NCI-H748 (cell line): Measurements from ENCODE around the gene RNF227.
A peak's percentile ranks its signal among the peaks of the same experiment; 100 is the strongest.

Experiments
- DNase-seq: peaks from one replicate; lab custom pipeline; 2025; ENCODE audit not compliant: unreplicated experiment; lab: John Stamatoyannopoulos, UW

Gene RNF227

DNA sequence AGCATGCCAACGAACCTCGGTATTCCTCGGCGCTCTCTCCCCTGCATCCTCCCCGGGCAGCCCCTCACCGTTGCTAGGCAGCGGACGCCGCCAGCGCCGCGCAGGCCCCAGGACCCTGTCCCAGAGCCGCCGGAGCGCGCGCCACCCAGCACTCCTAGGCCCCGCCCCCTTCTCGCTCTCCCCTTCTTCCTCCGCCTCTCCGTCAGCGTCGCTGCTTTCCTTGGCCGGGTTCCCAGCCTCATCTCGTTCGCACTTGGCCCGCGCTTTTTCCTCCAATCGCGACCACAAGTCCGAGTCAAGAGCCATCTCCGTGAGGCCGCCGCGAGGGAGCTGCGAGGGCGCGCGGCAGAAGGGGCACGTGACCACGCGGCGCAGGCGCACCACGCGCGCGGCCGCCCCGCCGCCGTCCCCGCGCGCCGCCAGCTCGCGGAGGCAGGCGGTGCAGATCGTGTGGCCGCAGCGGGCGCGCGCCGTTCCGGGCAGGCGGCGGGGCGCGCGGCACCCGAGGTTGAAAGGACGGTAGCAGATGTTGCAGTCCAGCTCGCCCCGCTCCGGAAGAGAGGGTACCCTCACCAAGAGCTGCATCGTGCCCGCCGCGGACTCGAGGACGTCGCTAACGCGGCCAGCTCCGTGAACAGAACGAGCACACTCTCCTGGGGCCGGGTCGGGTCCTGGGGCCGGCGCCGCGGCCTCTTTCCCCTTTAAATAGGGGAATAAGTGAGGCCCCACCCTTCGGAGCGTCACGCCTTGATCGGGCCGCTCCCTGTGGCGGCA is at the start of gene RNF227:
RNF227 (minus strand) TSS at position 679 of the 774 bp plus-strand sequence; CDS start at position 585, 94 bp downstream.
- peak; percentile 99 for DNase-seq

DNA sequence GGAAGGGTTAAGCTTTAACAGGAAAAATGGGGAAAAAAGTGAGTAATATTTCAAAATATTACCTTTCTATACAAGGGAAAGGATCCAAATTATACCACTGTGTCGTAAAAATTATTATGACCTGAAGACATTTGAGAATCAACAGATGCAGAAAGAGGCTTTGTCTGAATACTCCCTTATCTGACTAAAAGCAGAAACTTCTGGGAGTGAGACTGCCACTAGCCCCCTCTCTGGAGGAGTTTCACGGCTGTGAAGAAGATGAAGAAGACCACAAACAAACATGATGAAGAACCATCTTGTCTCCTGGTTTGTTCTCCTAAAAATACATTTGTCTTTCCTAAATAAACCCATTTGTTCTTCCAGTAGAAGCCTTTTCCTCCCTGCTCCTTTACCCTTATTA is 45.3 kb upstream of the RNF227 start:
- DNase-seq = no peak

DNA sequence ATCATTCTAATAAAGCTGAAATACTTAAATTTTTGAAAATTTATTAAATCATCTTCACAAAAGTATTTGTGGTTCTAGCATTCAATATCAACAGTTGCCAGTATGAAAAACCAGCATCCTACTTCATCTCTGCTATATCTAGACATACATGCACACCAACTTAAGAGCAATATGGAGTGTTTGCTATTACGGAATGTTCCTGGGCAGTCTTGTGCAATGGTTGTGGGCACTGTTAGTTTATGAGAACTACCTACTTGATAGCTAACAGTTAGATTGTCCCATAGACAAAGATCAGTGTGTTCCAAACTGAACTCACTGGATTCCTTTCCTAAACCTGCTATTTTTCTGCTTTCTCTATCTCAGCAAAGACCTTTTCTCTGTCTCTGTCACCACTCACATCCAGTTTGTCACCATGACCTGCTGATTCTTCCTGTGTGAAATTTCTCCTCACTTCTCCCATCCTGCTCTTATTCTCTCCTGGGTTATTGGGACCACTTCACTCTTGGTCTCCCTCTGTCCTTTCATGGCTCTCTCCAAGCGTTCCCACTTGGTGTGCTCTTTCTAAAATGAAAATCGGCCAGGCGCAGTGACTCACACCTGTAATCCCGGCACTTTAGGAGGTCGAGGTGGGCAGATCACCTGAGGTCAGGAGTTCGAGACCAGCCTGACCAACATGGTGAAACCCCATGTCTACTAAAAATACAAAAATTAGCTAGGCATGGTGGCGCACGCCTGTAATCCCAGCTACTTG is 43.6 kb upstream of the RNF227 start:
- DNase-seq = no peak

DNA sequence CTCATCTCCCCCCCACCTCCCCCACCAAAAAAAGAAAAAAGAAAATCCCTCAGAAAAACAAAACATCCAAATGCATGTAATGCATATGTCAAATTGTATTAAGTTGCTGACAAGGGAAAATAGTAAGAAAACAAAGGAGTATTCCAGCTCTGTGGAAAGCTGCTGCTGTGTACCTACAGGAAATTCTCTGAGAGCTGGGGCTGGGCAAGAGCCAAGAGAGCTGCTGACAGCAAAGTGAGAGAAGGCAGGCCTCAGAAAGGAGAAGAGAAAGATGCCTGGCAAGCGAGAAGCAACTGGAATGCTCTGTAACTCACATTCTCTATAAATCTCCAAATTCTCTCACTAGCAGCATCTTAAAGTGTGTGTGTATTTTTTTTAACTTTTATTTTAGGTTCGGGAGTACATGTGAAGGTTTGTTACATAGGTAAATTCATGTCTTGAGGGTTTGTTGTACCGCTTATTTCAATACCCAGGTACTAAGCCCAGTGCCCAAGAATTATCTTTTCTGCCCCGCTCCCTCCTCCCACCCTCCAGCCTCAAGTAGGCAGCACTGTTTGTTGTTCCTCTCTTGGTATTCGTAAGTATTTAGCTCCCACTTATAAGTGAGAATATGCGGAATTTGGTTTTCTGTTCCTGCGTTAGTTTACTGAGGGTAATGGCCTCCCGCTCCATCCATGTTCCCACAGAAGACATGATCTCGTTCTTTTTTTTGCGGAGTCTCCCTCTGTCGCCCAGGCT is 40.3 kb upstream of the RNF227 start:
- DNase-seq = no peak

DNA sequence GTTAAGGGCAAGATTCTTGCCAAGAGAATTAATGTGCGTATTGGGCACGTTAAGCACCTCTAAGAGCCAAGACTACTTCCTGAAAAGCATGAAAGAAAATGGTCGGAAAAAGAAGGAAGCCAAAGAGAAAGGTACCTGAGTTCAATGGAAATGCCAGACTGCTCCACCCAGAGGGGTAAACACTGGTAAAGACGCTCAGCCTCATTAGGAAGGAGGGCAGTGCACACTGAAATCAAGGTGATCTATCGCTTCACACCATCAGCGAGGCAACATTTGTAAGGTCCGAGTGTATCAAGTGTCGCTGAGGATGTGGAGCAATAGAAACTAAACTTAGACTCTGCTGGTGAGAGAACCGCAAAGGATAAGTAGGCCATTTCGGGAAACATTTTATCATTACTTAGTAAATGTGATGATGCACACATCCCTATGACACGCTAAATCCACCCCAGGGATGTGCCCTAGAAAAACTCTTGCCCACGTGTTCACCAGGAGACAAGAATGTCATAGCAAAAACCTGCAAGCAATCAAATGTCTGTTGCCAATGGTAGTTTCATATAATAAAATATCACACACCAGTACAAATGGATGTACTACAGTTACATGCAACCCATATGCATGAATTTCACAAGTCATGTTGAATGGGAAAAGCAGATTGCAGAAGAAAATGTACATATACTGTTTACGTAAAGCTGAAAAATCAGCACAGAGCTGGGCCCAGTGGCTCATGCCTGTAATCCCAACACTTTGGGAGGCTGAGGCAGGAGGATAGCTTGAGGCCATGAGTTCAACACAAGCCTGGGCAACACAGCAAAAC is 39.5 kb upstream of the RNF227 start:
- DNase-seq = no peak

DNA sequence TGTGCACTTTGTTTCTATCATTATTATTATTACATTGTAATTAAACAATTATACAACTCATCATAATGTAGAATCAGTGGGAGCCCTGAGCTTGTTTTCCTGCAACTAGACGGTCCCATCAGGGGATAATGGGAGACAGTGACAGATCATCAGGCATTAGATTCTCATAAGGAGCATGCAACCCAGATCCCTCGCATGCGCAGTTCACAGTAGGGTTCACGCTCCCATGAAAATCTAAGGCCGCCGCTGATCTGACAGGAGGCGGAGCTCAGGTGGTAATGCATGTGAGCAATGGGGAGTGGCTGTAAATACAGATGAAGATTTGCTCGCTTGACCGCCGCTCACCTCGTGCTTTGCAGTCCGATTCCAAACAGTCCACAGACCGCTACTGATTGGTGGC is 37.2 kb upstream of the RNF227 start:
- DNase-seq = peak; percentile 24

DNA sequence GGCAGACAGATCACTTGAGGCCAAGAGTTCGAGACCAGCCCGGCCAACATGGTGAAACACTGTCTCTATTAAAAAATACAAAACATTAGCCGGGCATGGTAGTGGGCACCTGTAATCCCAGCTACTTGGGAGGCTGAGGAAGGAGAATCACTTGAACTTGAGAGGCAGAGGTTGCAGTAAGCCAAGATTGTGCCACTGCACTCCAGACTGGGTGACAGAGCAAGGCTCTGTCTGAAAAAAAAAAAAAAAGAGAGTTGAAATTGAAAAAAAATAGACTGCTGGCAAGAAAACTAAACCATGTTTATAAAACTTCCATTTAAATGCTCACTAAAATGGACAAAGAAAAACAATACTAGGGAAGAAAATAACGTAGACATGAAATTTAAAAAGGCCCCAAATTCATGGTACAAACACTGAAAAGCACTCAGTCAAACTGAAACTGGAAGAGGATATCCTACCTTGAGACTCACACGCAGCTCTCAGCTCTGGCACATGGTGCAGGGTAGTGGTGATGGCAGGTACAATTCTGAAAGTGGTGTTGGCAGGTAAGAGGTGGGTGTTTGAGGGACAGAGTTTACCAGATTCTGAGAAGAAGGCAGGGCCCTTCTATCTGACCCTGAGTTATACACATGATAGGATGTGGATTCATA is 35.2 kb upstream of the RNF227 start:
- DNase-seq = no peak

DNA sequence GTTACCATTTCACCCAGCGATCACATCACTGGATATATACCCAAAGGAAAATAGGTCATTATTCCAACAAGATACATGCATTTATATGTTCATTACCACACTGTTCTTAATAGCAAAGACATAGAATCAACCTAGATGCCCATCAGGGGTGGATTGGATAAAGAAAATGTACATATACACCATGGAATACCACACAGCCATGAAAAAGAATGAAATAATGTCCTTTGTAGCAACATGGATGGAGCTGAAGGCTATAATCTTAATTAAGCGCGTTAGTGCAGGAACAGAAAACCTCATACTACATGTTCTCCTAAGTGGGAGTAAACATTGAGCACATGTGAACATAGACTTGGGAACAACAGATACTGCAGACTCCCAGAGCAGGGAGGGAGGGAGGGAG is 34.5 kb upstream of the RNF227 start:
- DNase-seq = no peak

DNA sequence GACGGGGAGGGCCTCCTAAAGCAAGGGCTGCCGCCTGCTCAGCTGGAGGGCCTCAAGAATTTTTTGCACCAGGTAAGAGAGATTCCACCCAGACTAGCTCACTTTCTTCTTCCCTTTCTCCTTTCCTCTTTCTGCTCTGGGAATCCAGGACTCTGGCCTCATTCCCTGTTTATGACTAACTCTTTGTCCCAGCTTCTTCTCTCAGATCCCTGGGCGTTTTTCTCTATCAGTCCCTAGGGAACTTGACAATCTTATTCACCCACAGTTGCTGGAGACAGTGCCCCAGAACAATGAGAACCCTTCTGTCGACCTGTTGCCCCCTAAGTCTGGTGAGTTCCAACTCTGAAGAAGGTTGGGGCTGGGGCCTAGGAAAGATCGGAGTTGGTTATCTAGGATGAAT is 31.6 kb upstream of the RNF227 start:
- DNase-seq = no peak

DNA sequence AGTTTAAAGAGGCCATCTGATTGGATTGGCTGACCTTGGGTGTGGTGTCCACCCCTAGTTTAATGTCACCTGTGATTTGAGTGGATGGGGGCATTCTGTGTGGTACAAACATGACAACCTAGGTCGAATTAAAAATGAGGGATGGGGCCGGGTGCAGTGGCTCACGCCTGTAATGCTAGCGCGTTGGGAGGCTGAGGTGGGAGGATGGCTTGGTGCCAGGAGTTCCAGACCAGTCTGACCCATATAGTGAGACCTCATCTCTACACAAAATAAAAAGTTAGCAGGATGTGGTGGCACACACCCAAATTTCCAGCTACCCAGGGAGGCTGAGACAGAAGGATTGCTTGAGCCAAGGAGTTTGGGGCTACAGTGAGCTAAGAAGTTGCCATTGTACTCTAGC is 30.4 kb upstream of the RNF227 start:
- DNase-seq = no peak

DNA sequence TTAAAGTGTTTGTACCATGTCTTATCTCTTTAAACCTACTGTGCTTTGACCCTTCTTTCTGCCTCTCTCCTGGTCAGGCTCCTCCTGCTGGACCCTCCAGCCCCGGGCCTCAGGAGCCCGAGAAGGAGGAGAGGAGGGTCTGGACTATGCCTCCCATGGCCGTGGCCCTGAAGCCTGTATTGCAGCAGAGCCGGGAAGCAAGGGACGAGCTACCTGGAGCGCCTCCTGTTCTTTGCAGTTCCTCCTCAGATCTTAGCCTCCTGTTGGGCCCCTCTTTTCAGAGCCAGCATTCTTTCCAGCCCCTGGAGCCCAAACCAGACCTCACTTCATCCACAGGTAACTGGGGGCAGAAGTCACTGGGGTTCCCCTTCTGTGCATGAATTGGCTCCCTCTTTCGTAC is 29.6 kb upstream of the RNF227 start:
- DNase-seq = no peak

DNA sequence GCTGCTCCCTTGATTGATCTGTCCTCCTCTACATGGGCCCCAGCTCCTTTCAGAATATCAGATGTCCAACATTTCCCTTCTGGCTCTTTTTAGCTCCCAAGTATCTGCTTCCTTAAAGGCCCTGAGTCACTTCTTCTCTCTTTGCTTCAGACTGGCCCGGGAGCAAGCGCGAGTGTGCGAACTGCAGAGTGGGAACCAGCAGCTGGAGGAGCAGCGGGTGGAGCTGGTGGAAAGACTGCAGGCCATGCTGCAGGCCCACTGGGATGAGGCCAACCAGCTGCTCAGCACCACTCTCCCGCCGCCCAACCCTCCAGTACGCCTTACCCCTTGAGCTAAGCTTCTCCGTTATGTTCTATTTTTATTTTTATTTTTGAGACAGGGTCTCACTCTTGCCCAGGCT is 28.2 kb upstream of the RNF227 start:
- no peak for DNase-seq

DNA sequence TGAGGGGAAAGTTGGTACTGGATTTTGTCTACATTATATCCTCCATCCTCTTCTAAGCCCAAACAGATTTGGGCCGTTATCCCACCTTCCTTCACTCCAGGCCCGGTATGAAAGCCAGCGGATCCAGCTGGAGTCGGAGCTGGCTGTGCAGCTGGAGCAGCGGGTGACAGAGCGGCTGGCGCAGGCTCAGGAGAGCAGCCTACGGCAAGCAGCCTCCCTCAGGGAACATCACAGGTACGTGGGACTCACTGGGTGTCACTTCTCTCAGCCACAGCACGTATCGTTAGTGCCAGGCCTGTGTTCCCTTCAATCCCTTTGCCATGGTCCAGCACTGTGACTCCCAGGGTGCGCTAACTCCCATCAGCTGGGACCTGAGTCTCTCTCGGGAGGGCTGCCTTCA is 27.2 kb upstream of the RNF227 start:
- DNase-seq = no peak

DNA sequence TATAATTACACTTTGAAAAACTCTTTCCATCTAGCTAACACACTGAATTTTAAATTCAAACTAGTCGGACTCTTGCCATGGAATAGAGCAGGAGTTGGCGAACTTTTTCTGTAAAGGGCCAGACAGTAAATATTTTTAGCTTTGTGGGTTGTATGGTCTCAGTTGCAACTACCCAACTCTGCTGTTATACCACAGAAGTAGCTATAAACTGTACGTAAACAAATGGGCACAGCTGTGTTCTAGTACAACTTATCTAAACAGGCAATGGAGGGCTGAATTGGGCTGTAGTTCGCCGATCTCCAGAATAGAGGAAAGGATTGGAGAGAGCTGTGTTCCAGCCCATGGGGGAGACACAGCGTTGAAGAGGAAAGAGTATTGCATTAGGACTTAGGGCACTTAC is 24.7 kb upstream of the RNF227 start:
- no peak for DNase-seq

DNA sequence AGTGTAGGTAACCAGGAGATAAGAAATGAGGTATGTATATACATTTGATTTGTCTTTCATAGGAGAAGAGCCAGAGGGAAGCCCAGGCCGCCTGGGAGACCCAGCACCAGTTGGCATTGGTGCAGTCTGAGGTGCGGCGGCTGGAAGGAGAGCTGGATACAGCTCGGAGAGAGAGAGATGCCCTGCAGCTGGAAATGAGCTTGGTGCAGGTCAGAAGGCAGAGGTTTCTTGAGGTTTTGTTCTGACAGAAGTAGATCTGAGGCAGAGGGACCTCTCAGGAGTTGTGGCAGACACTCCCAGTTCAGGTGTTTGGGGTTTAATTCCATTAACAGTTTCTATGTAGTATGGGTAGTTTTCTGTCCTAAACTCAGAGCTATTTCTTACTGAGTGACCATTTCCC is 23.9 kb upstream of the RNF227 start:
- no peak for DNase-seq

DNA sequence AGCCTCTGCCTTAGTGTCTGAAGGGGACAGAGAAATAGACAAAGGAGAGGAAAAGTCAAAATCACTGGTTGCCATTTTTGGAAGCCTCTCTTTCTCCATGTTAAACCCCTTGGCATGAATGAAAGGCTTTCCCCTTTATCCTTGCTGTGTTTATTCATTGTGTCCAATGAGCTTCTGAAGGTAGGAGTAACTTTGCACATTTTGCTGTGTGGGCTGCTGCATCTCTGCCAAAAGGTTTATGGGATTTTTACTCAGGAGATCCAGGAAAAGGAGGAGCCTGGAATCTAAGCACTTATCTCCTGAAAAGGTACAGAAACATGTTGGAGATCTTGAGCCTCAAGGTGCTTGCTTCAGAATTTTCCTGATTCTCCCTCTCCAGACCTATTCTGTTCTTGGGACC is 19.8 kb upstream of the RNF227 start:
- no peak for DNase-seq

DNA sequence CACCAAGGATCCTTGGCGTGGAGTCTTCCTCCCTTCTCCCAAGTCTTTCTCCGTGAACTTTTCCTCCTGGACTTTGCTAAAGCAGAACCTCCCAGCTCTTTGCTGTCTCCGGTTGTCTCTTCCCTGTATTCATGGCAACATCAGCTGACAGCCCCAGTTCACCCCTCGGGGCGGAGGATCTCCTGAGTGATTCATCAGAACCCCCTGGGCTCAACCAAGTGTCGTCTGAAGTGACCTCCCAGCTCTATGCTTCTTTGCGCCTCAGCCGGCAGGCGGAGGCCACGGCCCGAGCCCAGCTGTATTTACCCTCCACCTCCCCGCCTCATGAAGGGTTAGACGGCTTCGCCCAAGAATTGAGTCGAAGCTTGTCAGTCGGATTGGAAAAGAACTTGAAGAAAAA is 16.9 kb upstream of the RNF227 start:
- peak; percentile 70 for DNase-seq

DNA sequence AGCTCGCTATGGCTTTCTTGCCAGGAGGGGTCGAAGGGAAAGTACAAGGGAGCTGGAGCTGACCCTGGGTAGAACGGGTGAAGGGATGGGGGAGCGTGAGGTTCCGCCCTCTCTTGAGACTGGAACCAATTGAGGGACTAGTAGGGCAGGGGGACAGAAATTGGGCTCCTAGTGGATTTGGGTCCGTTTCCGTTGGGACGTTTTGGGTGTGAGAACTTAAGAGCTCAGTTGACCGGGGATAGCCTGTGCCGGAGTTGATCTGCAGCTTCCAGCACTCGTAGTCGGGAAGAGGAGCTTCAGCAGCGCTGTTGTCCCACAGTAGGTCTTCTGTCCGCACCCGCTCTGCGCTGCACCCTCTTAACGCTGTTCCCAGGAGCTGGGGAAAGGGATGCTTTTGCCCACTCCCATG is 16.4 kb upstream of the RNF227 start:
- DNase-seq = peak; percentile 56

DNA sequence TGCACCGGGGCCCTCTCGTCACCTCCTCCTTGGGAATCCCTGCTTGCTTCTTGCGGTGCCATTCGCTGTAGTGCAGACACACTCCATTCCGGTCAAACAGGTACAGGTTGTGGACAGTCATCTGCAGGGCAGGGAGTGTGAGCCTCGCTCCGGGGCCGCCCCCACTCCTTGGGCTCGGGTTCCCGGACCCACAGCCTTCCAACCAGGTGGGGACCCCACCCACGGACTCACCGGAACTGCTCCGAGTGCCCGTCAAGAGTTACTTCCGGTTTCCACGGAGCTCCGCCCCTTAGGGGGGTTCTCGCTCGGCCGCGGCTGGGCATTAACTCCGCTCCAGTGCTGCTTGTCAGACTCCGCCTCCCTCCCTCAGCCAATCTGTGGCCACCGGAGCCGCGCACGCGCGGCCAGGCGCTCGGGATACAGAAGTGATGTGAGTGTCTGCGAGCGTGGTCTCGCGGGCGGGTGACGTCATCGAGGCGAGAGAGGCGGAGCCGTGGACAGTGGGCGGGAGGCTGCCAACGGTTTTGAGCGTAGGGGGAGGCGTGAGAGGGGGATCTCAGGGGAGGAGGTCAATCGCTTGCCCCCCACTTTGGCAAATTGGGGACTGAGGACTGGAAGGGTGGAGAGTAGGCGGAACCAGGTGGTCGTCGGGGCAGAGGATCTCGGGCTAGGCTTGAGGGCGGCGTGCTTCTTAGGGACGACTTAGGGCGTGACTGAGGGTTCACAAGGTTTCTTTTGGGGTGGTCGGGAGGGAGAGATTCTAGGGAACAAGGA is 15.8 kb upstream of the RNF227 start, which contains the start of the genes CNTROB and TRAPPC1:
CNTROB (plus strand) TSS at position 498 of the 774 bp plus-strand sequence. CDS start 874 bp downstream, outside the sequence.
TRAPPC1 (minus strand) TSS at position 238 of the 774 bp plus-strand sequence; CDS start at position 121, 117 bp downstream.
- DNase-seq = peak; percentile 100
